Transverse colon (tissue), 4 donors: Measurements from ENCODE around the gene DOCK3. TPM values are rescaled to one million over a fixed set of nuclear protein-coding genes. Genes with fewer than 3 reads are reported as not detected.

Experiments
- DNase-seq: peaks from one replicate; pipeline ENCODE4 v3.0.0-alpha.2; 2019
- H3K27ac ChIP-seq, 4 donors: fragments of 200-600 bp; sonication (generic); 2 replicates each; pipeline ENCODE4 v1.5.1; 2016 to 2018; ENCODE audit warnings: inconsistent platforms in 4 of 4
- H3K27me3 ChIP-seq: fragments of 200-600 bp; sonication (generic); 2 replicates; pipeline ENCODE4 v1.5.1; 2017; ENCODE audit warnings: inconsistent platforms
- H3K36me3 ChIP-seq, 4 donors: fragments of 200-600 bp; sonication (generic); 2 replicates each; pipeline ENCODE4 v1.5.1; 2017 to 2019; ENCODE audit warnings: inconsistent platforms in 4 of 4
- H3K4me1 ChIP-seq, 4 donors: fragments of 200-600 bp; sonication (generic); 2 replicates each; pipeline ENCODE4 v1.5.1; 2017 to 2020; ENCODE audit warnings: inconsistent platforms in 4 of 4
- H3K4me3 ChIP-seq, 4 donors: fragments of 200-600 bp; sonication (generic); 1 replicate in 1 of 4; 2 replicates in 3 of 4; pipeline versions ENCODE4 v1.5.1 to v1.6.1; 2017 to 2019; ENCODE audit warnings: inconsistent platforms in 4 of 4
- H3K9me3 ChIP-seq, 2 donors: fragments of 200-600 bp; sonication (generic); 2 replicates each; pipeline ENCODE4 v1.5.1; 2017 to 2019; ENCODE audit warnings: inconsistent platforms in 2 of 2
- EP300 ChIP-seq: sonication (generic); formaldehyde crosslinking; IDR thresholded peaks from one replicate; pipeline ENCODE4 v1.6.1; 2017; ENCODE audit warnings: antibody characterized with exemption, low read depth
- POLR2A ChIP-seq: fragments of 450-650 bp; IDR thresholded peaks from one replicate; pipeline ENCODE4 v1.6.1; 2016; ENCODE audit warnings: antibody characterized with exemption, mild to moderate bottlenecking, moderate library complexity
- POLR2AphosphoS5 ChIP-seq, 3 donors: sonication (generic); formaldehyde crosslinking; IDR thresholded peaks; one replicate each; pipeline ENCODE4 v1.6.1; 2016; ENCODE audit warnings: antibody characterized with exemption in 3 of 3
- WGBS, 2 donors: methylation state at CpG; one replicate each; pipeline ENCODE4 v1.1.5; 2018; ENCODE audit warnings: low coverage in 1 of 2; 5-methylcytosine and 5-hydroxymethylcytosine counted together
- in situ Hi-C, 4 donors: fragments of 200-750 bp; cut with MboI; loops; one replicate each; pipeline versions ENCODE4 v1.15.0 to v1.15.1; 2017; ENCODE audit warnings: low sequenced_read_pairs in 3 of 4, low pct_ligation_motif_present in 1 of 4, low pct_unique_long_range_greater_than_20kb in 1 of 4
- intact Hi-C: fragments of 100-400 bp; cut with DNase I; formaldehyde crosslinking; loops from one replicate; pipeline ENCODE4 v1.15.1; 2023; ENCODE audit warnings: low total_unique reads
- total RNA-seq, 4 donors: library from RNA; depleted of rRNA; stranded (reverse); fragments of >200 nt; gene quantifications; one replicate each; pipeline ENCODE4 v1.1.0, GENCODE V29; 2016
- TF ChIP-seq, protein P1 (sequence below), 5 experiments: fragments of 200-600 bp in 3 of 5; fragments of 450-650 bp in 2 of 5; sonication (generic) in 3 of 5; IDR thresholded peaks; 1 replicate in 2 of 5; 2 replicates in 3 of 5; pipeline ENCODE4 v1.5.1; 2016 to 2017; ENCODE audit warnings: antibody characterized with exemption in 5 of 5, inconsistent platforms in 3 of 5, mild to moderate bottlenecking in 2 of 5, moderate library complexity in 1 of 5

DOCK3 gene
- total RNA-seq, 4 donors from 2014 or later: 0.41 to 0.75 (median 0.62) TPM

DNA sequence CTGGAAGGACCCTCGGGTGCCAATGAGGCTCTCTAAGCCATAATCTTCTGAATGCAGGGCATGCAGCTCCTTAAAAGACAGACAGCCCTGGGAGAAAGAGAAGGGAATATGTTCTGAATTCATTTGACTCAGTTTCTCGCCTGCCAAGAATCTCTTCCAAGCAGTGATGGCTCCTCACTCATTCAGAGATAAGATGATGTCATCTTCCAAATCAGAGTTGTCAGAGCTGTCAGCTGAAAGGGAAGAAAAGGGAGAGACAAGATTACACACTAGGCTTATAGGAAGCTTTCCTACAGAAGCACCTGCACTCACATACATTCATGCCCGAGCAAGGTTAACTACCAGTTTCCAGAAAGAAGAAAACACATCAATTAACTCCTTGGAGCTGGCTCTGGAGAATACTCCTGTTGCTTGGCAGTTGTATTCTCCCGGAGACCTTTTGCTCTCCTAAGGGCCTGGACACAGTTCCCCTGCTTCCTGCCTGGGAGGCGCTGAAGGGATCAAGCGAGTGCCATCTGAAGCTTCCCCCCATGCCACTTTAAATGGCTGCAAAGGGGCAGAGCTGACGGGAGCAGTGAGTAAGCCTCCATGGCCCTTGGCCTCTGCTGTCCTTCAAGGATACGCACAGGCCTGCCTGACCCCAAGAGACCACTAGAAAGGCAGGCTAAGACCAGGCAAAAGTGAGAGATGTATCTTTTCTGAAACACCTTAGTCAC, 724.0 kb downstream of the DOCK3 start:
- no peak for TF ChIP-seq POLR2A
- no peak for TF ChIP-seq EP300
- TF ChIP-seq, protein P1, sequence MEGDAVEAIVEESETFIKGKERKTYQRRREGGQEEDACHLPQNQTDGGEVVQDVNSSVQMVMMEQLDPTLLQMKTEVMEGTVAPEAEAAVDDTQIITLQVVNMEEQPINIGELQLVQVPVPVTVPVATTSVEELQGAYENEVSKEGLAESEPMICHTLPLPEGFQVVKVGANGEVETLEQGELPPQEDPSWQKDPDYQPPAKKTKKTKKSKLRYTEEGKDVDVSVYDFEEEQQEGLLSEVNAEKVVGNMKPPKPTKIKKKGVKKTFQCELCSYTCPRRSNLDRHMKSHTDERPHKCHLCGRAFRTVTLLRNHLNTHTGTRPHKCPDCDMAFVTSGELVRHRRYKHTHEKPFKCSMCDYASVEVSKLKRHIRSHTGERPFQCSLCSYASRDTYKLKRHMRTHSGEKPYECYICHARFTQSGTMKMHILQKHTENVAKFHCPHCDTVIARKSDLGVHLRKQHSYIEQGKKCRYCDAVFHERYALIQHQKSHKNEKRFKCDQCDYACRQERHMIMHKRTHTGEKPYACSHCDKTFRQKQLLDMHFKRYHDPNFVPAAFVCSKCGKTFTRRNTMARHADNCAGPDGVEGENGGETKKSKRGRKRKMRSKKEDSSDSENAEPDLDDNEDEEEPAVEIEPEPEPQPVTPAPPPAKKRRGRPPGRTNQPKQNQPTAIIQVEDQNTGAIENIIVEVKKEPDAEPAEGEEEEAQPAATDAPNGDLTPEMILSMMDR (IDR thresholded peaks at IDR 0.05): no peak
- TF ChIP-seq POLR2AphosphoS5 (IDR thresholded peaks at IDR 0.05): no peak
- H3K27me3 ChIP-seq: no peaks in the 10 kb centered on the region
- 81 to 93% methylated on average over 3 to 8 of the region's 8 CpGs for WGBS, 2 donors
- peaks cover 0 to 12% (median 9%) of the 10 kb centered on the region in 4 donors for H3K4me1 ChIP-seq
- no peak overlapping the region for H3K4me3 ChIP-seq
- H3K36me3 ChIP-seq: peaks cover 0 to 29% (median 11%) of the 10 kb centered on the region in 4 donors
- no peak overlapping the region for H3K27ac ChIP-seq
- in situ Hi-C loops: loop anchor here (25.0 kb wide), 3 partner anchors 264 to 786 kb away; partner anchors contain the start of genes CISH (in 2 of the 4), MAPKAPK3 (in 2 of the 4) and TEX264 (in 1 of the 4)
- H3K9me3 ChIP-seq: no peaks in the 10 kb centered on the region
- intact Hi-C loops: loop anchor here (10.0 kb wide), 1 partner anchor 286 kb away; no protein-coding TSS in a partner anchor
- no peak for DNase-seq

DNA sequence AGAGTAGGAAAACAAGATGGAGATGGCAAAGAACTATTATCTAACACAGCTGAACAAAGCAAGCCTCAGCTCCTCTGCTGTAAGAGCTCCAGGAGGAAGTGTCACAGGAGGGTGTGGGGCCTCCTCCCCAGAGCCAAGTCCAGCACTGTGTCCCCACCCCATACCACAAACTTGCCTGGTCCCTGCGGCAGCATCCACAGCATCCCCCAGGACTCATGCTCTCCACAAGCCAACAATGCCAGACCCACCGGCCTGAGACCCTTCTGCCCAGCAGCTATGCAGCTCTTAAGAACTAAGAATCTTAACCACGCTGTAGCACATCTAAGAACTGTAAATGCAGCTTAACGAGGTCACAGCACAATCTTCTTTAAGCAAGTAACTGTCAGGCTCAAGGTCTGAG, 725.4 kb downstream of the DOCK3 start:
- Histone ChIP-seq H3K27ac (peak overlapping the region in 2 of 4 donors; percentile 37 to 53), H3K9me3 (no peaks in the 10 kb centered on the region), H3K27me3 (no peaks in the 10 kb centered on the region), H3K36me3 (peaks cover 0 to 38% (median 8%) of the 10 kb centered on the region in 4 donors), H3K4me3 (no peak overlapping the region), H3K4me1 (peaks cover 0 to 8% (median 6%) of the 10 kb centered on the region in 4 donors)
- in situ Hi-C loops: no loop called here
- WGBS, 2 donors: 76% methylated on average over 4 of the region's 4 CpGs; no CpG with 5 or more reads in 1 of the 2 donors
- intact Hi-C loops: no loop called here
- DNase-seq: peak; percentile 26
- TF ChIP-seq EP300 (no peak), POLR2AphosphoS5 (IDR thresholded peaks at IDR 0.05) (no peak), POLR2A (no peak)
- TF ChIP-seq, protein P1 (IDR thresholded peaks at IDR 0.05): no peak

DNA sequence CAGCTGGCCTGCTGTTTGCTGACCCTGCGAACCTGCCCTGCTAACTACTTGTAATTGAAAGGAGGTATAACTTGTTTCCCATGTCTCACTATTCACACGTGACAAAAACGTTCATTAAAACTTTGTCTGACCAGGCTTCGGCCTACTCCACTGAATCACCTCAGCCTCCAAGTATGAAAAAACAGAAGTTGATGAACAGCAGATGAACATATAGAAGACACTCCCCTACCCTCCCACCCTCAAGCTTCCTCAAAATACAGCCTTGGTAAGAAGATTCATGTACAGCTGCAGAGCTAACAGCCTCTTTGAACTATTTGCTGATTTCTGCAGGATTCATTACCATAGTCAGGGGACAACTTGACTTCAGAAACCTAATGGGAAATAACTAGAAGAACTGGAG, 727.0 kb downstream of the DOCK3 start:
- 89 to 93% methylated on average over 4 of the region's 4 CpGs for WGBS, 2 donors
- in situ Hi-C loops: no loop called here
- H3K27me3 ChIP-seq: no peaks in the 10 kb centered on the region
- no peak overlapping the region for H3K4me3 ChIP-seq
- no peak overlapping the region for H3K27ac ChIP-seq
- no peak for DNase-seq
- intact Hi-C loops: no loop called here
- peaks cover 0 to 6% (median 3%) of the 10 kb centered on the region in 4 donors for H3K4me1 ChIP-seq
- H3K9me3 ChIP-seq: no peaks in the 10 kb centered on the region
- H3K36me3 ChIP-seq: peaks cover 0 to 39% (median 7%) of the 10 kb centered on the region in 4 donors
- no peak for TF ChIP-seq POLR2A
- TF ChIP-seq, protein P1 (IDR thresholded peaks at IDR 0.05): no peak
- TF ChIP-seq POLR2AphosphoS5 (IDR thresholded peaks at IDR 0.05): no peak
- no peak for TF ChIP-seq EP300

DNA sequence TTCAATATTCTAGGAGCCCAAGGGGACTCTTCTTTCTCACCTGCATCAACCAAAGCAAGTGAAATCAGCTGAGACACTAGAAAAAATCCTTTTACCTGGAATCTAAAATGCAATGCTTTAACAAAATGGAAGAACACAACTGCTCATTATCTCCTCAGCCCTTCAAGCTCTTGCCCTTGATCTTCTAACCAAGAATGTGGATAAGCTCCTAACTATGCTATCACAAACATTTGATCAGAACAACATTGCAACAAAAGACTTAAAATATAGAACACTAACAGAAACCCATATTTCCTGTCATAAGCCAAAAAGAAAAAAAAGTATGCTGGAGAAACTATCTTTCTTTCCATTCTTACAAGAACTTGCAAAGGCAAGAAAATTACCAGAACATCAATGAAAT, 728.9 kb downstream of the DOCK3 start:
- Histone ChIP-seq H3K27ac (no peak overlapping the region), H3K4me3 (no peak overlapping the region), H3K9me3 (no peaks in the 10 kb centered on the region), H3K4me1 (peaks cover 0 to 6% (median 3%) of the 10 kb centered on the region in 4 donors), H3K36me3 (peaks cover 0 to 30% (median 4%) of the 10 kb centered on the region in 4 donors), H3K27me3 (no peaks in the 10 kb centered on the region)
- no peak for DNase-seq
- TF ChIP-seq EP300 (no peak), POLR2A (no peak), POLR2AphosphoS5 (IDR thresholded peaks at IDR 0.05) (no peak)
- TF ChIP-seq, protein P1 (IDR thresholded peaks at IDR 0.05): no peak
- in situ Hi-C loops: no loop called here
- intact Hi-C loops: no loop called here
